ENCODE results near the gene SPATS2L. TPM values are rescaled to one million over a fixed set of nuclear protein-coding genes. Genes with fewer than 3 reads are reported as not detected.
A peak's percentile ranks its signal among the peaks of the same experiment; 100 is the strongest.

The SPATS2L gene
- total RNA-seq, 1 experiment from 2014 or later = 112 TPM

- H3K4me1 Mint-ChIP-seq = peaks cover 79% of the 10 kb centered on the region
Measured at GRCh38 chr2:200373973-200374416, 67.5 kb downstream of the SPATS2L start.

More at GRCh38 chr2:200373973-200374416, 67.5 kb downstream of the SPATS2L start:
- ChIA-PET POLR2A (no interaction called here), CTCF (no interaction called here)
- Mint-ChIP-seq H3K4me3 (no peak overlapping the region), H3K36me3 (peaks cover 14% of the 10 kb centered on the region), H3K27me3 (ENCODE audit: low read depth) (no peaks in the 10 kb centered on the region), H3K9me3 (no peaks in the 10 kb centered on the region), H3K27ac (peak overlapping the region; percentile 41)
- DNase-seq (ENCODE audit: low spot score) (no peak), ATAC-seq (no peak)
- TF ChIP-seq HMGXB4 (CRISPR knock-in tag; IDR thresholded peaks at IDR 0.05) (no peak), ATF1 (CRISPR knock-in tag; IDR thresholded peaks at IDR 0.05) (no peak), HMGA2 (CRISPR knock-in tag; IDR thresholded peaks at IDR 0.05) (no peak)
- TF ChIP-seq, protein P1, sequence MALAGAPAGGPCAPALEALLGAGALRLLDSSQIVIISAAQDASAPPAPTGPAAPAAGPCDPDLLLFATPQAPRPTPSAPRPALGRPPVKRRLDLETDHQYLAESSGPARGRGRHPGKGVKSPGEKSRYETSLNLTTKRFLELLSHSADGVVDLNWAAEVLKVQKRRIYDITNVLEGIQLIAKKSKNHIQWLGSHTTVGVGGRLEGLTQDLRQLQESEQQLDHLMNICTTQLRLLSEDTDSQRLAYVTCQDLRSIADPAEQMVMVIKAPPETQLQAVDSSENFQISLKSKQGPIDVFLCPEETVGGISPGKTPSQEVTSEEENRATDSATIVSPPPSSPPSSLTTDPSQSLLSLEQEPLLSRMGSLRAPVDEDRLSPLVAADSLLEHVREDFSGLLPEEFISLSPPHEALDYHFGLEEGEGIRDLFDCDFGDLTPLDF (CRISPR knock-in tag; IDR thresholded peaks at IDR 0.05) = no peak
- TF ChIP-seq, protein P2, sequence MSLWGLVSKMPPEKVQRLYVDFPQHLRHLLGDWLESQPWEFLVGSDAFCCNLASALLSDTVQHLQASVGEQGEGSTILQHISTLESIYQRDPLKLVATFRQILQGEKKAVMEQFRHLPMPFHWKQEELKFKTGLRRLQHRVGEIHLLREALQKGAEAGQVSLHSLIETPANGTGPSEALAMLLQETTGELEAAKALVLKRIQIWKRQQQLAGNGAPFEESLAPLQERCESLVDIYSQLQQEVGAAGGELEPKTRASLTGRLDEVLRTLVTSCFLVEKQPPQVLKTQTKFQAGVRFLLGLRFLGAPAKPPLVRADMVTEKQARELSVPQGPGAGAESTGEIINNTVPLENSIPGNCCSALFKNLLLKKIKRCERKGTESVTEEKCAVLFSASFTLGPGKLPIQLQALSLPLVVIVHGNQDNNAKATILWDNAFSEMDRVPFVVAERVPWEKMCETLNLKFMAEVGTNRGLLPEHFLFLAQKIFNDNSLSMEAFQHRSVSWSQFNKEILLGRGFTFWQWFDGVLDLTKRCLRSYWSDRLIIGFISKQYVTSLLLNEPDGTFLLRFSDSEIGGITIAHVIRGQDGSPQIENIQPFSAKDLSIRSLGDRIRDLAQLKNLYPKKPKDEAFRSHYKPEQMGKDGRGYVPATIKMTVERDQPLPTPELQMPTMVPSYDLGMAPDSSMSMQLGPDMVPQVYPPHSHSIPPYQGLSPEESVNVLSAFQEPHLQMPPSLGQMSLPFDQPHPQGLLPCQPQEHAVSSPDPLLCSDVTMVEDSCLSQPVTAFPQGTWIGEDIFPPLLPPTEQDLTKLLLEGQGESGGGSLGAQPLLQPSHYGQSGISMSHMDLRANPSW (CRISPR knock-in tag; conservative IDR thresholded peaks at IDR 0.05; ENCODE audit: low read depth) = no peak
- TF ChIP-seq, protein P3, sequence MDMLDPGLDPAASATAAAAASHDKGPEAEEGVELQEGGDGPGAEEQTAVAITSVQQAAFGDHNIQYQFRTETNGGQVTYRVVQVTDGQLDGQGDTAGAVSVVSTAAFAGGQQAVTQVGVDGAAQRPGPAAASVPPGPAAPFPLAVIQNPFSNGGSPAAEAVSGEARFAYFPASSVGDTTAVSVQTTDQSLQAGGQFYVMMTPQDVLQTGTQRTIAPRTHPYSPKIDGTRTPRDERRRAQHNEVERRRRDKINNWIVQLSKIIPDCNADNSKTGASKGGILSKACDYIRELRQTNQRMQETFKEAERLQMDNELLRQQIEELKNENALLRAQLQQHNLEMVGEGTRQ (CRISPR knock-in tag; IDR thresholded peaks at IDR 0.05) = no peak
- TF ChIP-seq, protein P4, sequence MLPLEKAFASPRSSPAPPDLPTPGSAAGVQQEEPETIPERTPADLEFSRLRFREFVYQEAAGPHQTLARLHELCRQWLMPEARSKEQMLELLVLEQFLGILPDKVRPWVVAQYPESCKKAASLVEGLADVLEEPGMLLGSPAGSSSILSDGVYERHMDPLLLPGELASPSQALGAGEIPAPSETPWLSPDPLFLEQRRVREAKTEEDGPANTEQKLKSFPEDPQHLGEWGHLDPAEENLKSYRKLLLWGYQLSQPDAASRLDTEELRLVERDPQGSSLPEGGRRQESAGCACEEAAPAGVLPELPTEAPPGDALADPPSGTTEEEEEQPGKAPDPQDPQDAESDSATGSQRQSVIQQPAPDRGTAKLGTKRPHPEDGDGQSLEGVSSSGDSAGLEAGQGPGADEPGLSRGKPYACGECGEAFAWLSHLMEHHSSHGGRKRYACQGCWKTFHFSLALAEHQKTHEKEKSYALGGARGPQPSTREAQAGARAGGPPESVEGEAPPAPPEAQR (CRISPR knock-in tag; IDR thresholded peaks at IDR 0.05) = no peak
- TF ChIP-seq, protein P5, sequence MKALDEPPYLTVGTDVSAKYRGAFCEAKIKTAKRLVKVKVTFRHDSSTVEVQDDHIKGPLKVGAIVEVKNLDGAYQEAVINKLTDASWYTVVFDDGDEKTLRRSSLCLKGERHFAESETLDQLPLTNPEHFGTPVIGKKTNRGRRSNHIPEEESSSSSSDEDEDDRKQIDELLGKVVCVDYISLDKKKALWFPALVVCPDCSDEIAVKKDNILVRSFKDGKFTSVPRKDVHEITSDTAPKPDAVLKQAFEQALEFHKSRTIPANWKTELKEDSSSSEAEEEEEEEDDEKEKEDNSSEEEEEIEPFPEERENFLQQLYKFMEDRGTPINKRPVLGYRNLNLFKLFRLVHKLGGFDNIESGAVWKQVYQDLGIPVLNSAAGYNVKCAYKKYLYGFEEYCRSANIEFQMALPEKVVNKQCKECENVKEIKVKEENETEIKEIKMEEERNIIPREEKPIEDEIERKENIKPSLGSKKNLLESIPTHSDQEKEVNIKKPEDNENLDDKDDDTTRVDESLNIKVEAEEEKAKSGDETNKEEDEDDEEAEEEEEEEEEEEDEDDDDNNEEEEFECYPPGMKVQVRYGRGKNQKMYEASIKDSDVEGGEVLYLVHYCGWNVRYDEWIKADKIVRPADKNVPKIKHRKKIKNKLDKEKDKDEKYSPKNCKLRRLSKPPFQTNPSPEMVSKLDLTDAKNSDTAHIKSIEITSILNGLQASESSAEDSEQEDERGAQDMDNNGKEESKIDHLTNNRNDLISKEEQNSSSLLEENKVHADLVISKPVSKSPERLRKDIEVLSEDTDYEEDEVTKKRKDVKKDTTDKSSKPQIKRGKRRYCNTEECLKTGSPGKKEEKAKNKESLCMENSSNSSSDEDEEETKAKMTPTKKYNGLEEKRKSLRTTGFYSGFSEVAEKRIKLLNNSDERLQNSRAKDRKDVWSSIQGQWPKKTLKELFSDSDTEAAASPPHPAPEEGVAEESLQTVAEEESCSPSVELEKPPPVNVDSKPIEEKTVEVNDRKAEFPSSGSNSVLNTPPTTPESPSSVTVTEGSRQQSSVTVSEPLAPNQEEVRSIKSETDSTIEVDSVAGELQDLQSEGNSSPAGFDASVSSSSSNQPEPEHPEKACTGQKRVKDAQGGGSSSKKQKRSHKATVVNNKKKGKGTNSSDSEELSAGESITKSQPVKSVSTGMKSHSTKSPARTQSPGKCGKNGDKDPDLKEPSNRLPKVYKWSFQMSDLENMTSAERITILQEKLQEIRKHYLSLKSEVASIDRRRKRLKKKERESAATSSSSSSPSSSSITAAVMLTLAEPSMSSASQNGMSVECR (CRISPR knock-in tag; IDR thresholded peaks at IDR 0.05; ENCODE audit: borderline replicate concordance) = no peak
- TF ChIP-seq, protein P6, sequence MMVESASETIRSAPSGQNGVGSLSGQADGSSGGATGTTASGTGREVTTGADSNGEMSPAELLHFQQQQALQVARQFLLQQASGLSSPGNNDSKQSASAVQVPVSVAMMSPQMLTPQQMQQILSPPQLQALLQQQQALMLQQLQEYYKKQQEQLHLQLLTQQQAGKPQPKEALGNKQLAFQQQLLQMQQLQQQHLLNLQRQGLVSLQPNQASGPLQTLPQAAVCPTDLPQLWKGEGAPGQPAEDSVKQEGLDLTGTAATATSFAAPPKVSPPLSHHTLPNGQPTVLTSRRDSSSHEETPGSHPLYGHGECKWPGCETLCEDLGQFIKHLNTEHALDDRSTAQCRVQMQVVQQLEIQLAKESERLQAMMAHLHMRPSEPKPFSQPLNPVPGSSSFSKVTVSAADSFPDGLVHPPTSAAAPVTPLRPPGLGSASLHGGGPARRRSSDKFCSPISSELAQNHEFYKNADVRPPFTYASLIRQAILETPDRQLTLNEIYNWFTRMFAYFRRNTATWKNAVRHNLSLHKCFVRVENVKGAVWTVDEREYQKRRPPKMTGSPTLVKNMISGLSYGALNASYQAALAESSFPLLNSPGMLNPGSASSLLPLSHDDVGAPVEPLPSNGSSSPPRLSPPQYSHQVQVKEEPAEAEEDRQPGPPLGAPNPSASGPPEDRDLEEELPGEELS (CRISPR knock-in tag; IDR thresholded peaks at IDR 0.05) = no peak
- TF ChIP-seq, protein P7, sequence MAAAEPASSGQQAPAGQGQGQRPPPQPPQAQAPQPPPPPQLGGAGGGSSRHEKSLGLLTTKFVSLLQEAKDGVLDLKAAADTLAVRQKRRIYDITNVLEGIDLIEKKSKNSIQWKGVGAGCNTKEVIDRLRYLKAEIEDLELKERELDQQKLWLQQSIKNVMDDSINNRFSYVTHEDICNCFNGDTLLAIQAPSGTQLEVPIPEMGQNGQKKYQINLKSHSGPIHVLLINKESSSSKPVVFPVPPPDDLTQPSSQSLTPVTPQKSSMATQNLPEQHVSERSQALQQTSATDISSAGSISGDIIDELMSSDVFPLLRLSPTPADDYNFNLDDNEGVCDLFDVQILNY (CRISPR knock-in tag; IDR thresholded peaks at IDR 0.05) = no peak
